HG02943 (cell line): ENCODE measurements around the gene NPC1L1.

Experiments used
- ATAC-seq: cut with Tn5 transposase; IDR thresholded peaks from one replicate; pipeline ENCODE4 v1.9.1; 2021; ENCODE audit warnings: mild to moderate bottlenecking, low read depth, moderate library complexity; ENCODE audit not compliant: unreplicated experiment

The NPC1L1 gene, protein sequence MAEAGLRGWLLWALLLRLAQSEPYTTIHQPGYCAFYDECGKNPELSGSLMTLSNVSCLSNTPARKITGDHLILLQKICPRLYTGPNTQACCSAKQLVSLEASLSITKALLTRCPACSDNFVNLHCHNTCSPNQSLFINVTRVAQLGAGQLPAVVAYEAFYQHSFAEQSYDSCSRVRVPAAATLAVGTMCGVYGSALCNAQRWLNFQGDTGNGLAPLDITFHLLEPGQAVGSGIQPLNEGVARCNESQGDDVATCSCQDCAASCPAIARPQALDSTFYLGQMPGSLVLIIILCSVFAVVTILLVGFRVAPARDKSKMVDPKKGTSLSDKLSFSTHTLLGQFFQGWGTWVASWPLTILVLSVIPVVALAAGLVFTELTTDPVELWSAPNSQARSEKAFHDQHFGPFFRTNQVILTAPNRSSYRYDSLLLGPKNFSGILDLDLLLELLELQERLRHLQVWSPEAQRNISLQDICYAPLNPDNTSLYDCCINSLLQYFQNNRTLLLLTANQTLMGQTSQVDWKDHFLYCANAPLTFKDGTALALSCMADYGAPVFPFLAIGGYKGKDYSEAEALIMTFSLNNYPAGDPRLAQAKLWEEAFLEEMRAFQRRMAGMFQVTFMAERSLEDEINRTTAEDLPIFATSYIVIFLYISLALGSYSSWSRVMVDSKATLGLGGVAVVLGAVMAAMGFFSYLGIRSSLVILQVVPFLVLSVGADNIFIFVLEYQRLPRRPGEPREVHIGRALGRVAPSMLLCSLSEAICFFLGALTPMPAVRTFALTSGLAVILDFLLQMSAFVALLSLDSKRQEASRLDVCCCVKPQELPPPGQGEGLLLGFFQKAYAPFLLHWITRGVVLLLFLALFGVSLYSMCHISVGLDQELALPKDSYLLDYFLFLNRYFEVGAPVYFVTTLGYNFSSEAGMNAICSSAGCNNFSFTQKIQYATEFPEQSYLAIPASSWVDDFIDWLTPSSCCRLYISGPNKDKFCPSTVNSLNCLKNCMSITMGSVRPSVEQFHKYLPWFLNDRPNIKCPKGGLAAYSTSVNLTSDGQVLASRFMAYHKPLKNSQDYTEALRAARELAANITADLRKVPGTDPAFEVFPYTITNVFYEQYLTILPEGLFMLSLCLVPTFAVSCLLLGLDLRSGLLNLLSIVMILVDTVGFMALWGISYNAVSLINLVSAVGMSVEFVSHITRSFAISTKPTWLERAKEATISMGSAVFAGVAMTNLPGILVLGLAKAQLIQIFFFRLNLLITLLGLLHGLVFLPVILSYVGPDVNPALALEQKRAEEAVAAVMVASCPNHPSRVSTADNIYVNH (N-terminal part only)

DNA sequence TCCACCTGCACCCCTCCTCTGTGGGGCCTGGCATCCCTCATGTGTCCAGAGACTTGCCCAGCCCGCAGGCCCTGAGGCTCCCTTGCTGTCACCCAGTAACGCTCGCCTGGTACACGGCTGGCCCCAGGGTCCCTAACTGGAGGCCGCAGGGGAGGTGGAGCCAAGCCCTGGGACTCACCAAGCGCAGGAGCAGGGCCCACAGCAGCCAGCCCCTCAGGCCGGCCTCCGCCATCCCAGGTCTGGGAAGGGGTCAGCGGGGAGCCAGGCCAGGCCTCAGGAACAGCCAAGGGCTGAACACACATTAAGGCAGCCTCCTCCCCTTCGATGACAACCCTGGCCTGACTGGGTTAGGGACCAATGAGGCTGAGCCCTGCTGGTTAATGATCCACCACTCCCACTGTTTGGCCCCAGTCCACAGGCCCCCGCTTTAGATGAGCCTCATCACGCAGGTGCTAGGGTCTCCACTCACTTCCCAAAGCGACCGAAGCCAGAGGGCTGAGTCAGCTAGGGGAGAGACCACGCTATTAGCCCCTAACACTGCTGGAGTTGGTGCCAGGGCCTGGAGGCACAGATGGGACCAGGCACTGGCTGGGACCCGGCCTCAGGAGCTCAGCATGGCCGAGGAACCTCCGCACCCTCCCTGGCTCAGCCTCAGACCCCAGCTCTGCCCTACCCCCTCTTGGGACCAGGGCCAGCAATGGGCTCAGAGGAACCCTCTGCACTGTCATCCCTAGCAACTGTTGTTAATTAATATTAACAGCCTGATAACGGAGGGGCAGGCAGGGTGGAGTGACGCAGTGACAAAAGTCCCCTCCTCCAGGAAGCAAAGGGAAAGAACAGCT, at the start of gene NPC1L1:
TSS of gene NPC1L1 (minus strand) at position 303 of the 842 bp plus-strand sequence. CDS start at position 232, 71 bp downstream.
- no peak for ATAC-seq

DNA sequence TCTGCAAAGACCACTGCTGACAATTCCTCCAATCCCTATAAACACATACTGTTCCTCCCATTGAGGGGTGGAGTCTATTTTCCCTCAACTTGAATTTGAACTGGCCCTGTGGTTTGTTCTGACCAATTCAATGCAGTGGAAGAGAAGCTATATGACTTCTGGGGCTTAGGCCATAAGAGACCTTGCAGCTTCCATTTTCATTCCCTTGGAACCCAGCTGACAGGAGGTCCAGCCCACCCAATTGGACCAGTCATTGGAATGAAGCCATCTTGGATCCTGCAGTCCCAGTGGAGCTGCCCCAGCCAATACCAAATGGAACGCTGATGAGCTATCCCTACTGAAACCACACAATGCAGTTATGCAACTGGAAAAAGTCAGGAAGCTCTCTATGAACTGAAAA, 49.8 kb upstream of the NPC1L1 start:
- ATAC-seq, result no peak

DNA sequence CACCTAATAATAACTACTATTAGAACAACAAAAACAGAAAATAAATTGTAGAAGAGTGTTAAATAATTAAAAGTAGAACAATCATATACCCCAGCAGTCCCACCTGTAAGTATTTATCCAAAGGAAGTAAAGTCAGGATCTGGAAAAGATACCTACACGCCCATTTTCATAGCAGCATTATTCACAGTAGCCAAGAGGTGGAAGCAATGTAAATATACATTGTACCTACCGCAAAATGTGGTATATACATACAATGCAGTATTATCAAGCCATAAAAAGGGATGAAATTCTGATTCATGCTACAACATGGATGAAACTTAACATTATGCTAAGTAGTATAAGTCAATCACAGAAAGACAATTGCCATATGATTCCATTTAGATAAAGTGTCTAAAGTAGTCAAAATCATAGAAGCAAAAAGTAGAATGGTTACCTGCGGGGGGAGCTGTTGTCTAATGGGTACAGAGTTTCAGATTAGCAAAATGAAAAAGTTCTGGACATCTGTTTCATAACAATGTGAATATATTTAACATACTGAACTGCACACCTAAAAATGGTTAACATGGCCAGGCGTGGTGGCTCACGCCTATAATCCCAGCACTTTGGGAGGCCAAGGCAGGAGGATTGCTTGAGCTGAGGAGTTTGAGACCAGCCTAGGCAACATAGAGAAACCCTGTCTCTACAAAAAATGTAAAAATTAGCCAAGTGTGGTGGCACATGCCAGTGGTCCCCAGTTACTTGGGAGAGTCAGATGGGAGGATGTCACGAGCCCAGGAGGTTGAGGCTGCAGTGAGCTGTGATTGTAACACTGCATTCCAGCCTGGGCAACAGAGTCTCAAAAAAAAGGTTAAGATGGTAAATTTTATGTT, 46.9 kb upstream of the NPC1L1 start:
- no peak for ATAC-seq

DNA sequence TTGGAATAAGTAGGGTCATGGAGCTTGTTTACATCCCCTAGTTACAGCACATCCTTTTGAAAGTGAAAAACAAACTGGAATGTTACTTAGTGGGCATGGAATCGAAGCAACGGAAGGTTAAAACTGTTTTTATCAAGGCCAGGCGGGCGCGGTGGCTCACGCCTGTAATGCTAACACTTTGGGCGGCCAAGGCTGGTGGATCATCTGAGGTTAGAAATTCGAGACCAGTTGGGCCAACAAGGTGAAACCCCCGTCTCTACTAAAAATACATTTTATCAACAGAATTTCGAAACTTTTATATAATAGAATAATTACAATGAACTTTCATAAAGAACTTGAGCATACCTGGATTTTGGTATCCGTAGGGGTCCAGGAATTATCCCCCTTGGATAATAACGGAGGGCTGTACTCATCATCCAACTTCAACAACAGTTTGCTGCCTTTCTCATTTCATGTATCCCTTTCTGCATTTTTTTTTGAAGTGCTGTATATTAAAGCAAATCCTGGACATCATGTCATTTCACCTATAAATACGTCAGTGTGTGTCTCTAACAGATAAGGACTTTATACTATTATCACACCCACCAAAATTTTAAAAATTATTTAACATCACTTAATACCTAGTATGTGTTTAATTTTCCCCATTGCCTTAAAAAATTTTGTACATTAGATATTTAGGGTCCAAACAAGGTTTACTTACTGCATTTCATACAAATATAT, 42.2 kb upstream of the NPC1L1 start:
- no peak for ATAC-seq

DNA sequence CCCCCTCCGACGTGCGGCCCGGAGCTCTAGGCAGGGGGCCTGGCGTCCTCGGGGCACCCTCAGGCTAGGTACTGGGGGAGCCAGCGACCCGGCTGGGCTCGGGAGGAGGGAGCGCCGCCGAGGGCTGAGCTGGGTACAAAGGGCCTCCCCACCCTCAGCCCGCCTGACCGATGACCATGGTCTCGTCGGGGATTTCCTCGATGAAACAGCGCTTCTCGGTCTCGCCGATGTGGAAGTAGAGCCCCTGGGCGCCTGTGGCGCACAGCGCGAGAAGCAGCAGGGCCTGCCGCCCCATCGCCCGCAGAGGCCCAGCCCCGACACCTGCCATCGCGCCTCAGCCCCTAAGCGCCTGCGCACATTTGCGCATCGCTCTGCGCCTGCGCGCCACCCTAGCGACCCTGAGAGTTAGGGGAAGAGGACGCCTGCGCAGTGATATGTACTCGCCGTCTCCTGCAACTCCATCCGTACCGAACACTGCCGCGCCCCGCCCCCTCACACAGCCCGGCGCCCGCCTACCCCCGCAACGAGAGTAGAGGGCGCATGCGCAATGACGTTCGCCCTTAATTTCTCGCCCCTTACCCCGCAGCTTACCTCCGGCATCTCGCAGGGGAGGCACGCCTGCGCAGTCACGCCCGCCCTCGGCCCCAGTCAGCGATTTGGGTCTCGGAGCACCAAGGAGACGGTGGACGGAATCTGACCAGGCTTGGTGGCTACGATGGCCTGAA, 40.9 kb upstream of the NPC1L1 start, which contains the start of gene TMED4:
TSS of gene TMED4 (minus strand) at position 353 of the 725 bp plus-strand sequence. CDS start at position 328, 25 bp downstream.
- ATAC-seq, result peak; percentile 83

DNA sequence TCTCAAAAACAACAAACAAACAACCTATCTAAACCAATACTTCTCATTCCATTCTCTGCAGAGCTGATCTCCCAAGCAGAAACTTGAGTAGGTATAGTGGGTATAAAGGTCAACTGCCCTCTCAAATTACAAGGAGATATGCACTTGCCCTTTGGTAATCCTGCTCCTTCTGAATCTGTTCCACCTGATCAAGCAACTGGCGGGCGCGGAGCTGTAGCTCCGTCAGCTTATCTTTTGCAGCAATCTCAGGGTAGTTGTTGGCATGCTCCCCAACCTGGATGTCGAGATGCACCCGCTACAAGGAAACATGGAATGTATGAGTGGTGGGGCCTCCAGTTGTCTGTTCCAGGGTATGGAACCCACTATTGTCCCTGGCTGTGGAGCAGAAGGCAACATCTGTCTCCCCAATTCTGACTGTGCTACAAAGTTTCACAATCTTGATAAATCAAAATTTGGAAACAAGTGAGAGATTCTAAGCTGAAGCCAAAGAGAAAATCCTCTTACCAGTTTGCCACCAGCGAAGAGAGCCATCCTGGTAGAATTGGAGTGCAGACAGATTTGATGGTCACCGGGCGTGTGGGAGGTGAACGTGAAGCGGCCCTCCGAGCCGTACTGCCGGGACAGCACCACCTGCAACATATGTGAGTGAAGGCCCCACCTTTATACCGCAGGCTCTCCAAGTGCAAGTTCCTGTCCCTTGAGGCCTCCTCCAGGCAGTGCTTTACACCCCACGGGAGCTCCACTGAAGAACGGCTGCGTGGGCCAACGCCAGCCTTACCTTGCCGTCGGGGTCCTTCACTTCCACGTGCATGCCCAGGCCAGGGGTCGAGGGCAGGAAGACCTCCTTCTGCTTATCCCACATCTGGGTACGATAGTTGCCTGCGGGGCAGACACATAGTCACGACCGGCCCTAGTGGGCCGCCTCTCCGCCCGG, 40.1 kb upstream of the NPC1L1 start:
- ATAC-seq, result peak; percentile 31

DNA sequence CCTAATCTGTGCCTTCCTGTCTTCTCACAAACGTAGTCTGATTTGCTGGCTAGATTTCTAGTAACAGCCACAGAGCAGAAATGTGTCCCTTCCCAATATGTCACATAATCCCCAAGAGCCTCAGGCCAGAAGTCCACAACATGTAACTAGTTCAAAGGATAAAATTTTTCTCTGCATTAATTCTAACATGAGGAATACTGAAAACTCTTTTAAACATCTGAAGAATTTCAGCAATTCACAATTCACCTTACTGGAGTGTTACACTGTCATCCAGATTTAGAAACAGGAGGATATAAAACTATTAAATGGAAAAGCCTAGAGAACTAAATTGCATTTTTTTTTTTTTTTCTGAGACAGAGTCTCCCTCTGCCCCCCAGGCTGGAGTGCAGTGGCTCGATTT, 35.1 kb upstream of the NPC1L1 start:
- ATAC-seq, result no peak

DNA sequence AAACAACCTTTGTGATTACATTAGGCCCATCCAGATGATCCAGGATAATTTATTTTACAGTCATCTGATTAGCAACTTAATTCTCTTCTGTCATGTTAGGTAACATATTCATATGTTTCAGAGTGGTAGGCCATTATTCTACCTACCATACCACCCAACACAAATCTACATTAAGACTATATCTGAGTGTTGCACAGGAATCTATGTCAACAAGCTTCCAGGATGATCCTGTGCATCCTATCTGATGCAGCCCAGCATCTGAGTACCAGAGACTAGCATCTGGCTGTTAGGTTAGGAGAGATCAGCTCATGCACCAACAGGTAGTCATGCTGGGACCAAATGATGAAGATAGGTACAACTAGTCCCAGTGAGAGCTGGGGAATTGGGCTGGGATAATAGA, 33.9 kb upstream of the NPC1L1 start:
- no peak for ATAC-seq

DNA sequence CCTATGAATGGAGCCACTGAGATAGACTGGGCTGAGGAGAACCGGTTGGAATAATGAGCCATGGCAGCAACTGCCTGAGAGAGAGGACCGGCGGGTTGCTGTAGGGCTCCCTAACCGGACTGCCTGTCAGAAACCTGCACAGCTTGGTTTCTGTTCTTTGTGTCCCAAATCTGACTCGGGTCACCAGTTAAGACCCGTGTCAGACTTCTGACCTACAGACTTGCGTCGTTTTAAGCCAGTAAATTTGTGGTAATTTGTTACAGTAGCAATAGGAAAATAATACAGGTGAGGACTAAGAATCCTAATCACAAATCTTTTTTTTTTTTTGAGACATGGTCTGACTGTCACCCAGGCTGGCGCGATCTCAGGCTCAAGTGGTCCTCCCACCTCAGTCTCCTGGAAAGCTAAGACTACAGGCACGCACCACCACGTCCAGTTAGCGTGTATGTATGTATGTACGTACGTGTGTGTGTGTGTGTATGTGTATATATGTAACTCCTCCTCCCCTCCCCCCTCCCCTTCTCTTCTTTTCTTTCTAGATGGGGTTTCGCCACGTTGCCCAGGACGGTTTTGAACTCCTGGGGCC, 33.2 kb upstream of the NPC1L1 start:
- no peak for ATAC-seq

DNA sequence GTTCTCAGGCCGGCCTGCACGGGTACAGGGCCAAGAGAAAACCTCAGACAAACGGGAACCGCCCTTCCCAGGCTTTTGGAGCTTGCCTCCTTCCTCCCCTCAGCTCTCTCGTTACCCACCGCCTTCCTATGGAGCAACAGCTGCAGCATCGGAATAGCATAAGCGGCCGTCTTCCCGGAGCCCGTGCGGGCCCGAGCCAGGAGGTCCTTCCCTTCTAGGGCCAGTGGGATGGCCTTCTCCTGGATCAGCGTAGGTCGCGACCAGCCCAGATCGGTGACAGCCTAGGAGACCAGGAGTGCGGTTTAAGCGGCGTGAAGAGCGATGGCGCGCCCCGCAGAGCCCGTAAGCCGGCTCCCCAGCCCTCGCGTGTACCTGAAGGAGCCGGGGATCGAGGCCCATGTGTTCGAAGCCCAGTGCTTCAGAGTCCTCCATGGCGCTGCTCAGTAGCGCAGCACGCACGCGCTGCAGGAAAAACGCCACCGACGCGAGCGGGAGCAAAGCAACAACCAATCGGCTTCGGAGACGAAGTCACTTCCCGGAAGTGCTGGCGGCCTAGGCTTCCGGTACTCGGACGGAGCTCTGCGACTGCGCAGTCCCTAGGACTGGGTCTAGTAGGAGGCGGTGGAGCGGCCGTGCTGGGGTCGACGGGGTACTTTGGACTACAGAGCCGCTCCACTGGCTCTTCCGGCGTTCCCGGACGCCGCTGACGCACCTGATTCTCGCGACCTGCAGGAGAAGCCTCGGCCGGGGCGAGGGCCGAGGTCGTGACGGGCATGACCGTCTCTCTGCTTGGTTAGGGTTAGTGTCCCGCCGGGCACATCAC, 32.5 kb upstream of the NPC1L1 start, which contains the start of gene DDX56:
TSS of gene DDX56 (minus strand) at position 445 of the 823 bp plus-strand sequence. CDS start at position 432, 13 bp downstream.
- peak; percentile 94 for ATAC-seq

DNA sequence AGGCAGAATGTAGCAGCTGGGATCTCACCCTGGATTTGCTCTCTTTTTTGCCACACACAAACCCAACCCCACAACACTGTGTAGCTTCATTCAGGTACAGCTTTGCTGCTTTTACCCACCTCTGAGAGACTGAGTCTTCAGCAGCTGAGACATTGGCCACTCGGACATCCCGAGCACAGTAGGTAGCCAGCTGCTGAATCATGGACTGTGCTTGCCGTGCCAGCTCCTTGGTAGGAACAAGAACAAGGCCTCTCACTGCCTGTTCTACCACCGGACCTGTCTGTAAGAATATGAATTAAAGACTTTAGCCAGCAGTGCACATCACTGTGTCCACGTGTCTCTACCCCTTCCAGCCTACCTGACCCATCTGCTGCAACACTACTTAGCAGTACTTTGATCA, 31.6 kb upstream of the NPC1L1 start:
- no peak for ATAC-seq

DNA sequence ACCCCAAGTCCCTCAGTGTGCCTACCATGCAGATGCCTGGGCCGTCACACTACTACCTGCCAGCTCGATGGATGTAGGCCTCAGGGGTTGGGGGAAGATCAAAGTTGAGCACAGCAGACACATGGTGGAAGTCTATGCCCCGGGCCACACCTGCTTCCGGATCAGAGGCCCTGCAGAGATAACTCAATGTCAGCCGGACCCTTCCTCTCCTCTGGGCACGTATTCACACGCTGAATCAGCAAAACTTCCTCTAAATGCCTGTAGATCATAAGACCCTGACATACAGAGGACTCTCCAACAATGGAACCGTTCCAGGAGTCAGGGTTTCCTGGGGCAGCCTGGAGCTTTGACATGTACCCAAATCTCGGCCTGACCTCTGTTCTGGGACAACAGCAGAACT, 28.8 kb upstream of the NPC1L1 start:
- ATAC-seq, result no peak

DNA sequence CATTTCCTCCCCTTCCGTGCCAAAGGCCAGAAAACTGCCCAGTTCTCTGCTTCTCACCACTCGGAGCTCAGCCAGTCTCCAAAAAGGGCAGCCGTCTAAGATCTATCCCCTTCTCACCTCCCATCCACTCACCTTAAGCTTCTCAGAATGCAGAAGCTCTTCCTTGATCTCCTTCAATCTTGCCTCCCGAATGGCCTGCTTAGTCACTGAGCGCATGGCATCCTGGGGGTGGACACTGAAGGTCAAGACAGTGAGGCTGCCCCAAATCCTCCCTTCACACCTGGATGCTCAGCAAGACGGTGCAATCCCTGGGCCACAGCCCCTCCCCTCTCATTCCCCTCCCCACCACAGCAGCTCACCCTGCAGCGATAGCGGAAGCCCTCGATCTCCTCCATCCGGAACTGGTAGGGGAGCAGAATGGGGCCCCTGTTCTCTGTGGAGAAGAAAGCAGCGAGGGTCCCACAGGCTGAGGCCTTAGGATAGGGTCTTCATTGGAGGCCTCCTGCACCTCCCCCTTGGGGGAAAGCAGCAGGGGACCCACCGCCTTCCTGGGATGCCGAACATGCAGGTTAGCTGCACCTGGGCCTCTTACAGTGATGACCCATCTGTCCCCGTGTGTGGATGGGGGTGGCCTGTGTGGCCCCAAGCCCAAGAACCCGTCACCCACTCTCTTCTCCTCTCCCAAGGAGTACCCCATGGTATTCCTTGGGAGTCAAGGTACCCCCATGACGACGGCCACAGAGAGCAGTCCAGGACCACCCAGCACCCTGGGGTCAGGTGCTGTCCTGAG, 27.8 kb upstream of the NPC1L1 start:
- ATAC-seq, result no peak

DNA sequence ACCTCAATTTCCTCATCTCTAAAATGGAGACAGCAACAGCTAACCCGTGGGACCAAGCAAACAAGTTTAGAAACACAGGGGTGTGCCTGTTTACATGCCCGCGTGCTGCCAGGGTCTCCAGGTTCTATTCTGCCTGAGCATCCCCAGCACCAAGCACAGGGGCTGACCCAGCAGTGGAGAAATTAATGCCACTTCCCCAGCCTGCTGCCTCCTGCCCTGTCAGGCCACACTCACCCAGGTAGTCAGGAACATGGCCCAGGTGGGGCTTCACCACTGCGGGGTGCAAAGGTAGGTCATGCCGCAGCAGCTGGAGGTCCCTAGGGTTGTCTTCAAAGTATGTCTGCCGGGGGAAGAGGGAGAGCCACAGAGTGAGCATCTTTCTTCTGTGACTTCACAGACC, 26.8 kb upstream of the NPC1L1 start:
- ATAC-seq, result no peak
